ENCODE measurements around the gene XKR3.
"Not testable (repeated sequence)": the region's sequence is repeated elsewhere in the genome, so short reads cannot be mapped to it uniquely, and the experiment has no call there.

Gene XKR3

DNA sequence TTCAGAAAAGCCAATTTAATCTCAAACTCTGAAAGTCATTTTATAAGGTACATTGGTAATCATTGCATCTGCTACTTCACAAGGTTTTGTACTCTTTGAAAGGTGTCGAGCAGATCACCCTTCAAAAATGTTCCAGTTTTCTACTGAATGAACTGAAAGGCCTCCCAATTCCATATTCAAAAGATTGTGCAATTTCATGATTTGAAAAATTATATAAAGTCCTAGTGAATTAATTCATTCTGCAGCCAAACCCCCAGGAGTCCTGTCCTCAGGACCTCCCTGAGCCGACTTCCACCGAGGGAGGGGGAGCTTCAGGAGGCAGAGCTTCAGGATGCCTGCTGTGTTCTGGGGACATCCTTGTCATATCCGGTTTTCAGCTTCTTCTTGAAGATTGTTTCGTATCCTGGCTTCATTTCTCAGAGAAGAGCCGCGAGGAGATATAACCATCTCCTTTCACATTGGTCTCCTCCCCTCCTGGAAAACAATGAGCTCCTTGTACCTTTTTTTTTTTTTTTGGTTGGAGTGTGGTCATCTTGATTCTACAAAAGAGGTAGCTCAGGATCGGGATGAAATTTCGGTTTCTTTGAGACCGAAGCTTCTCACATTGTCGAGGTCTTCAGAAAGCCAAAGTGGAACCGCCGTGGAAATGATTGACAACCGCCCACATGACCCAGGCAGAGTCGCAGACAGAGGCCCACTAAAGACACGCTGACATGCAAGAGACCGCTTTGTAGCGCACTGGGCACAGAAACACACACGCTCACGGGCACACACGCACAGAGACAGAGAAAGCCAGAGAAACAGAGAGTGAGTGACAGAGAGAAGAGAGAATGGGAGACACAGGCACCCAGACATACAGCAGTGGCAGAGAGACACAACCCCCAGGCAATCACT is 77.7 kb downstream of the XKR3 start:
- not testable (repeated sequence) for DNase-seq (ENCODE audit: low read depth in 2 of 2)

DNA sequence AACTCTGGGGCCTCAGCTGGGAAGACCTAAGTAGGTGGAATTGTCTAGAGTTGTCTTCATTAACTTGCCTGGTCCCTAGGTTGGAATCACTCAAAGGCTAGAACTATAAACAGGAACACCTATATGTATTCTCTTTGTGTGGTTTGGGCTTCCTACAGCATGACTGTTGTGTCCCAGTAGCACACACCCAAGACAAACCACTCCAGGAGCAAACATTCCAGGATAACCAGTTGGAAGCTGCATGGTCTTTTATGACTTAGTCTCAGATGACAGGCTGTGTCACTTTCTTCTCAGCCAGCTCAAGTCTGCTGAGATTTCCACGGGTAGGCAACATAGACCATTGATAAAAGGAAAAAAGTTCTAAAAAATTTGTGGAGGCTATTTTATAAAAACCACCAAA is 90.9 kb downstream of the XKR3 start:
- DNase-seq (ENCODE audit: low read depth in 2 of 2): not testable (repeated sequence)

Data from stimulated activated CD8-positive, alpha-beta memory T cell treated with anti-CD3 and anti-CD28 coated beads, Interleukin-2, amount 100 ng/mL, for 1 hour (primary cell).